Astrocyte of the spinal cord (primary cell): Measurements from ENCODE around the gene LZIC.

Source experiments
- DNase-seq: peaks from one replicate; pipeline ENCODE4 v3.0.0; 2011; ENCODE audit warnings: low read depth, low spot score
- H3K4me3 ChIP-seq: 2 replicates; pipeline ENCODE4 v1.5.1; 2011; ENCODE audit warnings: low read depth, mild to moderate bottlenecking, low read length, moderate library complexity
- CTCF ChIP-seq: IDR thresholded peaks from 2 replicates; pipeline ENCODE4 v1.5.1; 2012; ENCODE audit warnings: low read depth, mild to moderate bottlenecking, low read length, inconsistent platforms
- in situ Hi-C: cut with HindIII; loops from 2 replicates; pipeline ENCODE4 v1.10.0; 2017; ENCODE audit warnings: low sequenced_read_pairs

LZIC gene

GRCh38 chr1:9888886-9889285 lies 54.3 kb downstream of the LZIC start:
- no peak for DNase-seq
- no peak overlapping the region for H3K4me3 ChIP-seq
- no peak for TF ChIP-seq CTCF
- in situ Hi-C loops, result no loop called here

GRCh38 chr1:9887070-9887469 lies 56.1 kb downstream of the LZIC start:
- no peak overlapping the region for H3K4me3 ChIP-seq
- DNase-seq, result no peak
- in situ Hi-C loops, result no loop called here
- TF ChIP-seq CTCF, result no peak

- no peak for DNase-seq
- in situ Hi-C loops, result no loop called here
- H3K4me3 ChIP-seq, result no peak overlapping the region
- TF ChIP-seq CTCF, result no peak
Observed at GRCh38 chr1:9886092-9886742, 57.0 kb downstream of the LZIC start.

- TF ChIP-seq CTCF, result no peak
- no peak for DNase-seq
- no peak overlapping the region for H3K4me3 ChIP-seq
- in situ Hi-C loops, result no loop called here
Observed at GRCh38 chr1:9884805-9885204, 58.4 kb downstream of the LZIC start.

GRCh38 chr1:9883585-9884449 lies 59.4 kb downstream of the LZIC start:
- in situ Hi-C loops, result no loop called here
- DNase-seq, result no peak
- H3K4me3 ChIP-seq, result no peak overlapping the region
- no peak for TF ChIP-seq CTCF

- no peak overlapping the region for H3K4me3 ChIP-seq
- in situ Hi-C loops, result no loop called here
- no peak for TF ChIP-seq CTCF
- no peak for DNase-seq
Observed at GRCh38 chr1:9882945-9883303, 60.3 kb downstream of the LZIC start.
